ENCODE results near the gene DAND5. TPM values are rescaled to one million over a fixed set of nuclear protein-coding genes. Genes with fewer than 3 reads are reported as not detected.
A peak's percentile ranks its signal among the peaks of the same experiment; 100 is the strongest.

Gene DAND5
- total and polyA plus RNA-seq, 2 donors (not counting 1 experiment from before 2014, with no cell fraction given): not detected

- ChIA-PET CTCF (interaction anchor here (0.7 to 1.4 kb wide), 5 partner anchors 9 to 109 kb away, joined by 3 to 6 read pairs (median 4); no protein-coding TSS in a partner anchor), POLR2A (interaction anchor here (0.7 kb wide), 1 partner anchor 48 kb away, joined by 3 read pairs; no protein-coding TSS in a partner anchor)
- no peak overlapping the region for H3K27ac ChIP-seq (ENCODE audit: low read length in 2 of 2)
- H3K27me3 ChIP-seq (replicated peaks in 1 of 4; ENCODE audit: control extremely low read depth in 1 of 4, control insufficient read depth in 3 of 4, insufficient read depth in 4 of 4, low read length in 3 of 4): peaks cover 0 to 17% (median 8%) of the 10 kb centered on the region in 4 experiments
- intact Hi-C loops (cut with micrococcal nuclease): no loop called here
- peak overlapping the region in 4 of 5 experiments; percentile 34 to 64 (median 57) for H3K4me3 ChIP-seq (ENCODE audit: control extremely low read depth in 1 of 5, extremely low read depth in 1 of 5, insufficient read depth in 1 of 5, low read depth in 2 of 5, low read length in 4 of 5)
- no peaks in the 10 kb centered on the region for H3K9me3 Mint-ChIP-seq (ENCODE audit: insufficient read depth)
- H2AFZ ChIP-seq (ENCODE audit: insufficient read depth, low read depth, low read length, poor library complexity, severe bottlenecking): peak overlapping the region; percentile 84
- peak overlapping the region; percentile 84 for H3K4me3 Mint-ChIP-seq
- peaks cover 3% of the 10 kb centered on the region for H3K79me2 ChIP-seq (ENCODE audit: control insufficient read depth, insufficient read depth, low read length)
- no peak for ATAC-seq (ENCODE audit: low read depth)
- no peak for TF ChIP-seq CTCF (IDR thresholded peaks at IDR 0.05)
- no peak for TF ChIP-seq EZH2 (IDR thresholded peaks at IDR 0.05; ENCODE audit: borderline replicate concordance, insufficient read depth, low read depth, low read length, poor library complexity, severe bottlenecking)
- peak overlapping the region; percentile 70 for H3K9ac ChIP-seq (ENCODE audit: low read length)
- 5% methylated on average over 23 of the region's 30 CpGs for WGBS (ENCODE audit: insufficient coverage)
- peak overlapping the region; percentile 75 for H3K27ac Mint-ChIP-seq
- peaks cover 34% of the 10 kb centered on the region for H3K4me1 Mint-ChIP-seq
- peak; percentile 41 for DNase-seq
- peak overlapping the region; percentile 96 for H3K4me2 ChIP-seq (replicated peaks; ENCODE audit: low read depth, low read length, poor library complexity, severe bottlenecking)
- no peaks in the 10 kb centered on the region for H3K9me3 ChIP-seq (ENCODE audit: control extremely low read depth in 1 of 3, control insufficient read depth in 2 of 3, insufficient read depth in 1 of 3, low read length in 2 of 3)
- H4K20me1 ChIP-seq (ENCODE audit: control insufficient read depth, insufficient read depth, low read length, poor library complexity, severe bottlenecking): no peaks in the 10 kb centered on the region
- H3K27me3 Mint-ChIP-seq: peaks cover 49% of the 10 kb centered on the region
- peaks cover 25 to 29% of the 10 kb centered on the region in 2 donors for H3K4me1 ChIP-seq (ENCODE audit: control insufficient read depth in 2 of 2, insufficient read depth in 2 of 2, low read length in 2 of 2)
- no peaks in the 10 kb centered on the region for H3K36me3 ChIP-seq (replicated peaks in 1 of 2; ENCODE audit: control extremely low read depth in 1 of 2, control insufficient read depth in 1 of 2, extremely low read depth in 1 of 2, insufficient read depth in 2 of 2, low read length in 1 of 2)
Observed at GRCh38 chr19:13022859-13023636, 53.7 kb downstream of the DAND5 start.

- Histone ChIP-seq H3K4me3 (ENCODE audit: control extremely low read depth in 1 of 5, extremely low read depth in 1 of 5, insufficient read depth in 1 of 5, low read depth in 2 of 5, low read length in 4 of 5) (peak overlapping the region in 4 of 5 experiments; percentile 34 to 64 (median 57)), H4K20me1 (ENCODE audit: control insufficient read depth, insufficient read depth, low read length, poor library complexity, severe bottlenecking) (no peaks in the 10 kb centered on the region), H3K4me2 (replicated peaks; ENCODE audit: low read depth, low read length, poor library complexity, severe bottlenecking) (peak overlapping the region; percentile 96), H3K9me3 (ENCODE audit: control extremely low read depth in 1 of 3, control insufficient read depth in 2 of 3, insufficient read depth in 1 of 3, low read length in 2 of 3) (no peaks in the 10 kb centered on the region), H3K9ac (ENCODE audit: low read length) (peak overlapping the region; percentile 70), H3K4me1 (ENCODE audit: control insufficient read depth in 2 of 2, insufficient read depth in 2 of 2, low read length in 2 of 2) (peaks cover 25 to 29% of the 10 kb centered on the region in 2 donors), H2AFZ (ENCODE audit: insufficient read depth, low read depth, low read length, poor library complexity, severe bottlenecking) (peak overlapping the region; percentile 84), H3K27me3 (replicated peaks in 1 of 4; ENCODE audit: control extremely low read depth in 1 of 4, control insufficient read depth in 3 of 4, insufficient read depth in 4 of 4, low read length in 3 of 4) (peaks cover 0 to 17% (median 8%) of the 10 kb centered on the region in 4 experiments), H3K27ac (ENCODE audit: low read length in 2 of 2) (no peak overlapping the region), H3K36me3 (replicated peaks in 1 of 2; ENCODE audit: control extremely low read depth in 1 of 2, control insufficient read depth in 1 of 2, extremely low read depth in 1 of 2, insufficient read depth in 2 of 2, low read length in 1 of 2) (no peaks in the 10 kb centered on the region), H3K79me2 (ENCODE audit: control insufficient read depth, insufficient read depth, low read length) (peaks cover 3% of the 10 kb centered on the region)
- Mint-ChIP-seq H3K9me3 (ENCODE audit: insufficient read depth) (no peaks in the 10 kb centered on the region), H3K27me3 (peaks cover 49% of the 10 kb centered on the region), H3K27ac (no peak overlapping the region), H3K4me3 (peak overlapping the region; percentile 84), H3K4me1 (peaks cover 34% of the 10 kb centered on the region)
- TF ChIP-seq EZH2 (IDR thresholded peaks at IDR 0.05; ENCODE audit: borderline replicate concordance, insufficient read depth, low read depth, low read length, poor library complexity, severe bottlenecking) (no peak), CTCF (IDR thresholded peaks at IDR 0.05) (no peak)
- ATAC-seq (ENCODE audit: low read depth) (no peak), DNase-seq (no peak)
- intact Hi-C loops (cut with micrococcal nuclease): no loop called here
- CTCF ChIA-PET: interaction anchor here (0.6 to 1.4 kb wide), 3 partner anchors 10 to 109 kb away, joined by 3 to 6 read pairs (median 3); no protein-coding TSS in a partner anchor
- no CpG with 5 or more reads among the region's 8 CpGs for WGBS (ENCODE audit: insufficient coverage)
- POLR2A ChIA-PET: interaction anchor here (0.7 kb wide), 1 partner anchor 47 kb away, joined by 3 read pairs; no protein-coding TSS in a partner anchor
Observed at GRCh38 chr19:13023656-13024055, 54.3 kb downstream of the DAND5 start.

All from B cell (primary cell).